ENCODE measurements around the gene ZNF816. TPM values are rescaled to one million over a fixed set of nuclear protein-coding genes. Genes with fewer than 3 reads are reported as not detected.
A peak's percentile ranks its signal among the peaks of the same experiment; 100 is the strongest.
"Not testable (repeated sequence)": the region's sequence is repeated elsewhere in the genome, so short reads cannot be mapped to it uniquely, and the experiment has no call there.

The ZNF816 gene
- total RNA-seq, 1 donor from 2014 or later, result 0.75 TPM

- no peak for ATAC-seq
Observed at GRCh38 chr19:52961981-52962380, 700 bp downstream of the ZNF816 start.

GRCh38 chr19:52959613-52960295, 2.9 kb downstream of the ZNF816 start:
- no peak for ATAC-seq
- no peak for DNase-seq (ENCODE audit: low spot score)

More at GRCh38 chr19:52961981-52962380, 700 bp downstream of the ZNF816 start:
- DNase-seq (ENCODE audit: low spot score), result no peak

- ATAC-seq (no peak), DNase-seq (ENCODE audit: low spot score) (no peak)
Observed at GRCh38 chr19:52957591-52957990, 5.1 kb downstream of the ZNF816 start.

- no peak for DNase-seq (ENCODE audit: low spot score)
- no peak for ATAC-seq
Observed at GRCh38 chr19:52956917-52957316, 5.8 kb downstream of the ZNF816 start.

GRCh38 chr19:52949422-52949821, 13.3 kb downstream of the ZNF816 start:
- no peak for DNase-seq (ENCODE audit: low spot score)
- ATAC-seq, result no peak

- DNase-seq (ENCODE audit: low spot score) (no peak), ATAC-seq (no peak)
Observed at GRCh38 chr19:52948025-52948770, 14.5 kb downstream of the ZNF816 start.

- ATAC-seq (peak; percentile 38), DNase-seq (ENCODE audit: low spot score) (no peak)
Observed at GRCh38 chr19:52946322-52947310, 16.1 kb downstream of the ZNF816 start.

- ATAC-seq (no peak), DNase-seq (ENCODE audit: low spot score) (no peak)
Observed at GRCh38 chr19:52945652-52946321, 16.9 kb downstream of the ZNF816 start.

GRCh38 chr19:52944703-52945493, 17.8 kb downstream of the ZNF816 start:
- ATAC-seq; DNase-seq (ENCODE audit: low spot score): not testable (repeated sequence)

GRCh38 chr19:52943884-52944643, 18.6 kb downstream of the ZNF816 start:
- ATAC-seq, result no peak

GRCh38 chr19:52943134-52943883, 19.4 kb downstream of the ZNF816 start:
- ATAC-seq, result no peak

More at GRCh38 chr19:52943884-52944643, 18.6 kb downstream of the ZNF816 start:
- DNase-seq (ENCODE audit: low spot score), result no peak

GRCh38 chr19:52942386-52943133, 20.1 kb downstream of the ZNF816 start:
- peak; percentile 96 for ATAC-seq

More at GRCh38 chr19:52943134-52943883, 19.4 kb downstream of the ZNF816 start:
- DNase-seq (ENCODE audit: low spot score), result no peak

GRCh38 chr19:52941941-52942385, 20.7 kb downstream of the ZNF816 start:
- ATAC-seq (peak; percentile 13), DNase-seq (ENCODE audit: low spot score) (no peak)

More at GRCh38 chr19:52942386-52943133, 20.1 kb downstream of the ZNF816 start:
- peak; percentile 81 for DNase-seq (ENCODE audit: low spot score)

GRCh38 chr19:52941523-52941922, 21.2 kb downstream of the ZNF816 start:
- ATAC-seq; DNase-seq (ENCODE audit: low spot score): not testable (repeated sequence)

- DNase-seq (ENCODE audit: low spot score), result not testable (repeated sequence)
Observed at GRCh38 chr19:52940905-52941304, 21.8 kb downstream of the ZNF816 start.

GRCh38 chr19:52938761-52939160, 23.9 kb downstream of the ZNF816 start:
- no peak for ATAC-seq
- DNase-seq (ENCODE audit: low spot score), result no peak

More at GRCh38 chr19:52940905-52941304, 21.8 kb downstream of the ZNF816 start:
- ATAC-seq, result not testable (repeated sequence)

GRCh38 chr19:52936954-52937325, 25.7 kb downstream of the ZNF816 start:
- DNase-seq (ENCODE audit: low spot score), result no peak

More at GRCh38 chr19:52936954-52937325, 25.7 kb downstream of the ZNF816 start:
- no peak for ATAC-seq
